Kidney (tissue), 14 donors: ENCODE data around the gene NOL12. TPM values are rescaled to one million over a fixed set of nuclear protein-coding genes. Genes with fewer than 3 reads are reported as not detected.
"Not testable (repeated sequence)": the region's sequence is repeated elsewhere in the genome, so short reads cannot be mapped to it uniquely, and the experiment has no call there.

Experiments
- DNase-seq, 5 donors: peaks; one replicate each; pipeline ENCODE4 v3.0.0-alpha.2; 2013 to 2020
- FAIRE-seq: peaks from 2 replicates; lab custom pipeline; 2012; peaks lifted over from hg19 to GRCh38; lab: Jason Lieb, UNC
- H3K27ac ChIP-seq, 2 donors: one replicate each; pipeline ENCODE4 v1.7.0; 2013; ENCODE audit warnings: low read depth in 2 of 2, low read length in 2 of 2, inconsistent platforms in 1 of 2
- H3K27me3 ChIP-seq: one replicate; pipeline ENCODE4 v1.7.1; 2013; ENCODE audit warnings: low read length, inconsistent platforms; ENCODE audit not compliant: control insufficient read depth, insufficient read depth
- H3K36me3 ChIP-seq, 3 donors: one replicate each; pipeline versions ENCODE4 v1.7.0 to v1.7.1; 2013; ENCODE audit warnings: low read length in 3 of 3, control low read depth in 1 of 3, inconsistent platforms in 1 of 3; ENCODE audit not compliant: insufficient read depth in 3 of 3, control insufficient read depth in 2 of 3
- H3K4me1 ChIP-seq, 3 donors: one replicate each; pipeline versions ENCODE4 v1.7.0 to v1.7.1; 2013; ENCODE audit warnings: low read length in 3 of 3, inconsistent platforms in 1 of 3, low read depth in 1 of 3; ENCODE audit not compliant: control insufficient read depth in 2 of 3, insufficient read depth in 2 of 3
- H3K4me3 ChIP-seq, 3 donors: one replicate each; pipeline versions ENCODE4 v1.7.0 to v1.8.1; 2013; ENCODE audit warnings: low read length in 3 of 3, control low read depth in 1 of 3, inconsistent platforms in 1 of 3
- H3K9ac ChIP-seq, 3 donors: one replicate each; pipeline versions ENCODE4 v1.7.0 to v1.7.1; 2013; ENCODE audit warnings: low read length in 3 of 3, control low read depth in 1 of 3, inconsistent platforms in 1 of 3
- H3K9me3 ChIP-seq, 3 donors: one replicate each; pipeline versions ENCODE4 v1.7.0 to v1.7.1; 2013; ENCODE audit warnings: low read length in 3 of 3, control low read depth in 1 of 3, inconsistent platforms in 1 of 3; ENCODE audit not compliant: control insufficient read depth in 2 of 3, insufficient read depth in 1 of 3
- CTCF ChIP-seq: IDR thresholded peaks from 3 replicates; pipeline ENCODE4 v1.5.1; 2012; ENCODE audit warnings: mild to moderate bottlenecking, moderate library complexity, borderline replicate concordance; ENCODE audit not compliant: insufficient read depth; ENCODE audit errors: extremely low read depth
- intact Hi-C: fragments of 100-400 bp; cut with DNase I; formaldehyde crosslinking; loops from one replicate; pipeline ENCODE4 v1.11.1; 2022
- polyA plus RNA-seq: library from polyadenylated mRNA; stranded (reverse); fragments of 350-450 nt; fragmentation: Illumina TruSeq; extraction: RNeasy Lipid Tissue Mini Kit (QIAGEN cat#74804); gene quantifications from one replicate; pipeline ENCODE4 v1.2.3, GENCODE V29; 2014; ENCODE audit warnings: low read depth, low replicate concordance; ENCODE audit not compliant: insufficient read depth
- total RNA-seq: library from RNA; stranded (reverse); fragmentation: NEBNext Ultra II Directional; extraction: Animal tissue kit (Norgen Biotek cat#: 25700); gene quantifications from one replicate; pipeline ENCODE4 v1.2.1, GENCODE V29; 2021
- donor health status: control.
- donor health status: control.
- donor health status: control.
- donor health status: control.
- donor health status: control.
- donor health status: DM: yes; HTN: yes; CAD: no.
- donor health status: Normal renal cell carcinoma (clear cell type).

Gene NOL12
- total and polyA plus RNA-seq, 2 donors from 2014 or later = 26.3 to 27.5 TPM

- Histone ChIP-seq H3K27ac (no peak overlapping the region), H3K4me1 (peaks cover 0 to 13% (median 6%) of the 10 kb centered on the region in 3 donors), H3K9me3 (no peaks in the 10 kb centered on the region), H3K9ac (no peak overlapping the region), H3K36me3 (no peaks in the 10 kb centered on the region), H3K4me3 (no peak overlapping the region), H3K27me3 (no peaks in the 10 kb centered on the region)
- DNase-seq (no peak), FAIRE-seq (no peak)
- no peak for TF ChIP-seq CTCF
- intact Hi-C loops = no loop called here
These were observed 31.4 kb upstream of the NOL12 start for GRCh38 chr22:37654563-37655251.

GRCh38 chr22:37655252-37655563, 30.9 kb upstream of the NOL12 start:
- intact Hi-C loops = no loop called here
- no peak for TF ChIP-seq CTCF
- H3K4me1 ChIP-seq = peaks cover 0 to 18% (median 7%) of the 10 kb centered on the region in 3 donors
- no peak for FAIRE-seq
- H3K9me3 ChIP-seq = no peaks in the 10 kb centered on the region
- H3K27ac ChIP-seq = no peak overlapping the region
- no peaks in the 10 kb centered on the region for H3K27me3 ChIP-seq
- H3K9ac ChIP-seq = no peak overlapping the region
- no peak for DNase-seq
- H3K4me3 ChIP-seq = no peak overlapping the region
- no peaks in the 10 kb centered on the region for H3K36me3 ChIP-seq

- DNase-seq, intact Hi-C loops, H3K9ac ChIP-seq: not testable (repeated sequence)
These were observed 29.6 kb upstream of the NOL12 start for GRCh38 chr22:37656583-37656982.

GRCh38 chr22:37657590-37658132, 28.5 kb upstream of the NOL12 start:
- intact Hi-C loops = no loop called here
- DNase-seq (no peak), FAIRE-seq (no peak)
- no peaks in the 10 kb centered on the region for H3K36me3 ChIP-seq
- H3K27ac ChIP-seq = no peak overlapping the region
- H3K4me3 ChIP-seq = peak overlapping the region; percentile 52 to 90 (median 79)
- no peak for TF ChIP-seq CTCF
- H3K4me1 ChIP-seq = peaks cover 5 to 28% (median 9%) of the 10 kb centered on the region in 3 donors
- no peaks in the 10 kb centered on the region for H3K9me3 ChIP-seq
- no peaks in the 10 kb centered on the region for H3K27me3 ChIP-seq
- H3K9ac ChIP-seq = peak overlapping the region; percentile 7 to 71 (median 67)

More at GRCh38 chr22:37656583-37656982, 29.6 kb upstream of the NOL12 start:
- H3K4me3 ChIP-seq, FAIRE-seq, H3K9me3 ChIP-seq, H3K36me3 ChIP-seq, H3K27me3 ChIP-seq, H3K27ac ChIP-seq: not testable (repeated sequence)
- peaks cover 4 to 28% (median 9%) of the 10 kb centered on the region in 3 donors for H3K4me1 ChIP-seq
